Right kidney (tissue), 1 donor: Measurements from ENCODE around the gene RIMS4.

Source experiments
- DNase-seq: peaks from one replicate; pipeline ENCODE4 v3.0.0-alpha.2; 2016

The RIMS4 gene

GRCh38 chr20:44762466-44763140 lies 47.7 kb downstream of the RIMS4 start:
- no peak for DNase-seq

- no peak for DNase-seq
Observed at GRCh38 chr20:44761423-44761822, 48.9 kb downstream of the RIMS4 start.

- no peak for DNase-seq
Observed at GRCh38 chr20:44759595-44759994, 50.8 kb downstream of the RIMS4 start.

- no peak for DNase-seq
Observed at GRCh38 chr20:44758247-44759101, 51.9 kb downstream of the RIMS4 start.

GRCh38 chr20:44756956-44757355 lies 53.4 kb downstream of the RIMS4 start:
- no peak for DNase-seq

- DNase-seq = no peak
Observed at GRCh38 chr20:44756011-44756688, 54.2 kb downstream of the RIMS4 start.

GRCh38 chr20:44754554-44754953 lies 55.8 kb downstream of the RIMS4 start:
- no peak for DNase-seq

GRCh38 chr20:44752099-44752931 lies 58.0 kb downstream of the RIMS4 start:
- no peak for DNase-seq

- DNase-seq = no peak
Observed at GRCh38 chr20:44750081-44750805, 60.1 kb downstream of the RIMS4 start.

GRCh38 chr20:44748005-44748370 lies 62.4 kb downstream of the RIMS4 start:
- DNase-seq = no peak

- DNase-seq = peak; percentile 55
Observed at GRCh38 chr20:44747166-44748004, 63.0 kb downstream of the RIMS4 start.

GRCh38 chr20:44746367-44747165 lies 63.8 kb downstream of the RIMS4 start:
- DNase-seq = no peak

- DNase-seq = peak; percentile 67
Observed at GRCh38 chr20:44745598-44746366, 64.6 kb downstream of the RIMS4 start, which contains the start of gene KCNK15. Gene KCNK15 (plus strand): TSS chr20:44745865. CDS start chr20:44745911, 46 bp downstream.

- DNase-seq = no peak
Observed at GRCh38 chr20:44745122-44745597, 65.2 kb downstream of the RIMS4 start.

GRCh38 chr20:44743916-44744655 lies 66.3 kb downstream of the RIMS4 start:
- DNase-seq = no peak

- no peak for DNase-seq
Observed at GRCh38 chr20:44743080-44743701, 67.2 kb downstream of the RIMS4 start.

GRCh38 chr20:44742304-44743079 lies 67.9 kb downstream of the RIMS4 start:
- DNase-seq = no peak
